ENCODE data around the gene IVNS1ABP.

DNA sequence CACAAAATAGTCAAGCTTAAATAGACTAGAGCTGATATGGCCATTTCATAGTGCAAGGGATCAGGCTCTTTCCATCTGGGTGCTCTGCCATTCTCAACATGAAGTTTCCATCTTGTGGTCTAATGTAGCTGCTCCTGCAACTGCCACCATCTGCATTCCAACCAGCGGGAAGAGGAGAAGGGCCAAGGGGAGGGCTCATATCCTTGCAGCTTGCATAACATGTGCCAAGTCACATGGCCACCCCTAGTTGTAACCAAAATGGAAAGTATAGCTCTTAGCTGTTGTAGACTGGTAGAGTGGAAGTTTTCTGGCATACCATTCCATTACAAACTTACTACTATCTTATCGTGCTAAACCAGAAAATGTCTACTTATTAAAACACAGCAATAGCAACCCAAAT is 38.9 kb upstream of the IVNS1ABP start:
- TF ChIP-seq THRA (IDR thresholded peaks at IDR 0.05) (no peak), CTCF (IDR thresholded peaks at IDR 0.05 in 2 of 3, conservative IDR thresholded peaks at IDR 0.05 in 1 of 3; ENCODE audit: insufficient read depth in 2 of 3, low read depth in 1 of 3, low read length in 3 of 3) (no peak), EZH2 (IDR thresholded peaks at IDR 0.05; ENCODE audit: borderline replicate concordance, low read depth, low read length) (no peak)
- TF ChIP-seq, protein P1, sequence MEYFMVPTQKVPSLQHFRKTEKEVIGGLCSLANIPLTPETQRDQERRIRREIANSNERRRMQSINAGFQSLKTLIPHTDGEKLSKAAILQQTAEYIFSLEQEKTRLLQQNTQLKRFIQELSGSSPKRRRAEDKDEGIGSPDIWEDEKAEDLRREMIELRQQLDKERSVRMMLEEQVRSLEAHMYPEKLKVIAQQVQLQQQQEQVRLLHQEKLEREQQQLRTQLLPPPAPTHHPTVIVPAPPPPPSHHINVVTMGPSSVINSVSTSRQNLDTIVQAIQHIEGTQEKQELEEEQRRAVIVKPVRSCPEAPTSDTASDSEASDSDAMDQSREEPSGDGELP (CRISPR knock-in tag; IDR thresholded peaks at IDR 0.05; ENCODE audit: borderline replicate concordance), result no peak
